SK-N-DZ (cell line): Measurements from ENCODE around the gene RPUSD2.
"Not testable (repeated sequence)": the region's sequence is repeated elsewhere in the genome, so short reads cannot be mapped to it uniquely, and the experiment has no call there.

Experiments
- DNase-seq: peaks from one replicate; pipeline ENCODE4 v3.0.0-alpha.2; 2015; ENCODE audit warnings: low spot score

Gene RPUSD2

GRCh38 chr15:40565333-40566238 is 3.5 kb upstream of the RPUSD2 start:
- no peak for DNase-seq

DNA sequence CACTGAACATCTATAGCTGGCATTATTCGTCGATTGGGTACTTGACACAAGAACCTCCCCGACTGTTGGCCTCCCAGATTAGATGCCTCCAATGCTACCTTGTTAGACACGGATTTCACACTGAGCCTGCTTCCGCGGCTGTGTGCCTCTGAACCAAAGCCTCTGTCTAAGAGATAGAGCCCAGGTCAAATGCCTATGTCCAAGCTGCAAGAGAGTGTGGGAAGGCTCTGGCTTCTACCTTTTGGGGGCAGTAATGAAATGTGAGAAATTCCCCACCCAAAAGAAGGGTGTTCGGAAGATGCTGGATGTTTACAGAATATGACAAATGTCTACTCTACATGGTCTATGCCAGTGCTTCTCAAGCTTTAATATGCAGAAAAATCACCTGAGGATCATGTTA is 2.0 kb upstream of the RPUSD2 start:
- DNase-seq = peak; percentile 44

GRCh38 chr15:40575113-40575512 is 6.0 kb downstream of the RPUSD2 start:
- DNase-seq = no peak

GRCh38 chr15:40576914-40577313 is 7.8 kb downstream of the RPUSD2 start:
- not testable (repeated sequence) for DNase-seq

DNA sequence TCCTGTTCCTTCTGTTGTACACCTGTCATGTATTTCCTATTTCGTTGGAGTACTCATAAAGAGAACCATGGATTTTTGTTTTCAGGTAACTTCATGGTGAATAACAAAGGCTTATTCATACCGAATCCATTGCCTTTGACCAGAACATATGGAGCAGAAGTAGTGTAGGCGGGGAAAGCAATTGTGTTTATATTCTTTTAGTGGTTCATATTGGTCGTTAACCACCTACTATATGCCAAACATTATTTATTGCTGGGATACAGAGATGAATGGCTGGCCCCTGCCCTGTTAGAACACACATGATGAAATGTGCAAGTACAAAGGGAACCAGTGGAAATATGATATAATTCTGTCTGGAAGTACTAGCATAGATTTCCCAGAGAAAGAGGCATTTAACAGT is 9.8 kb downstream of the RPUSD2 start:
- no peak for DNase-seq

GRCh38 chr15:40581796-40582195 is 12.7 kb downstream of the RPUSD2 start:
- DNase-seq = not testable (repeated sequence)

DNA sequence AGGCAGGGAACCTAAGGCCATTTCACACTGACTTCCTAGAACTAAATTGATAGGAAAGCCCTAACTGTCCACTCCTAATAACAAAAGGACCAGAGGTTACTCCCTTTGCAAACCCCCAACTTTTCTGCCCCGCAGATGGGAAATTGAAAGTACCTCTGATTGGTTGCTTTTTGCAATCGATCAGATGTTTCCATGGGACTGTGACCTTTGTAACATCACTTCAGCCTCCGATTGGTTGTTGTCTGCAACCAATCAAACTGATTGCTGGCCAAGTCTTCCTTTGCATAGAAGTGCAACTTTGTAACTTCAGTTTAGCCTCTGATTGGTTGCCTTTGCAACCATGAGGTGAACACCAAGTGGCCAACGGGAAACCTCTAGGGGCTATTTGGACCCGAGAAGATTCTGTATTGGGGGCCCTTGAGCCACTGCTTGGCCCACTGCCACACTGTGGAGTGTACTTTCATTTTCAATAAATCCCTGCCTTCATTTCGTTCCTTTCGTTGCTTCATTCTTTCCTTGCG is 13.7 kb downstream of the RPUSD2 start:
- no peak for DNase-seq

- DNase-seq = no peak
Observed at GRCh38 chr15:40584191-40584590, 15.1 kb downstream of the RPUSD2 start.

DNA sequence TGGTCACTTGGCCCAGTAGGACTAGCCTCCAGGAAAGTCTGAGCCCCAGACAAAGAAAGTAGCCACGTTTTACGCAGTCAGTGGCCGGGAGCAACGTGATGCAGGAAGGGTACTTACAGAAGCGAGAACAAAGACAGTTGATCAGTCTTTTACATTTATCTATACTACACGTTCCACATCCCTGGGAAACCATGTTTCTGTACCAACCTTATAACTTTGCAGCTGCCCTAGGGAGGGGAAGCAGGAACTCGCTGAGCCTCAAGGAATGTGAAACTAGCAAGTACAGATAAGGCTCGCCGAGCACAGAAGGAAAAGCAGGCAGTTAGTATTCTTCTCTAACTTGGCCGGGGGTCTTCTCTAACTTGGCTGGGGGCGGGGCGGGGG is 21.6 kb downstream of the RPUSD2 start:
- DNase-seq = peak; percentile 22

DNA sequence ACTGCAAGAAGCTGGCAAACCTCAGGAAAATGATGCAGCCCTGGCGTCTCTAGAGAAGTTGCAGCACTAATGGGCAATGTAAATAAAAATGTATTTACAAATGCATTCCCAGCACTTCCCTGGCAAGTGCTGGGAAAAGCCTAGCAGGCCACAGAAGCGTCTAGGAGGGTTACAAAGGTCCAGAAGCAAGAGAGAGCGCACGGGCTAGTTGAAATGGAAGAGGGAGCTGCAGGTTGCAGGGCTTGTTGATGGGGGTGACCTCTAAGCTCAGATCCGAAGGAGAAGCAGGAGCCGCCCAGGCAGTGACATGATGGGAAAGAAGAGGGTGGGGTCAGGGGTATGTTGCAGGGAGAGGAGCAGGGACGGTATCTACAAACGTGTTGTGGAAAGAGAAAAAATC is 22.3 kb downstream of the RPUSD2 start:
- peak; percentile 50 for DNase-seq

DNA sequence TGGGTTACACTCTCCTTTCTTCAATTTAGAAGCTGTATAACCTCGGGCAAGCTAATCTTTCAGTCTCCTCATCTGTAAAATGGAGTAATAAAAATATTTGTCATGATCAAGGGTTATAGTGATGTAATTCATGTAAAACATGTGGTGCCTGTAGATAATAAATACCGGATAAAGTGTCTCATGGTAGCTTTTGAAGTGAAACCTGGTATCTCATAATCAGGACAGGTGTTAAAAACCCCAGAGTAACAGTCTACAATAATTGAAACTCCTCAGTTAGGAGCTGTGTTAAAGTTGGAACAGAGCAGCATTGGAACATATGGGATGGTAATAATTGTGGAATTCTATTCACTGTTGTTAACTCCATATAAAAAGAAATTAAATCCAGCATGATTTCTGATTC is 24.1 kb downstream of the RPUSD2 start:
- DNase-seq = no peak

DNA sequence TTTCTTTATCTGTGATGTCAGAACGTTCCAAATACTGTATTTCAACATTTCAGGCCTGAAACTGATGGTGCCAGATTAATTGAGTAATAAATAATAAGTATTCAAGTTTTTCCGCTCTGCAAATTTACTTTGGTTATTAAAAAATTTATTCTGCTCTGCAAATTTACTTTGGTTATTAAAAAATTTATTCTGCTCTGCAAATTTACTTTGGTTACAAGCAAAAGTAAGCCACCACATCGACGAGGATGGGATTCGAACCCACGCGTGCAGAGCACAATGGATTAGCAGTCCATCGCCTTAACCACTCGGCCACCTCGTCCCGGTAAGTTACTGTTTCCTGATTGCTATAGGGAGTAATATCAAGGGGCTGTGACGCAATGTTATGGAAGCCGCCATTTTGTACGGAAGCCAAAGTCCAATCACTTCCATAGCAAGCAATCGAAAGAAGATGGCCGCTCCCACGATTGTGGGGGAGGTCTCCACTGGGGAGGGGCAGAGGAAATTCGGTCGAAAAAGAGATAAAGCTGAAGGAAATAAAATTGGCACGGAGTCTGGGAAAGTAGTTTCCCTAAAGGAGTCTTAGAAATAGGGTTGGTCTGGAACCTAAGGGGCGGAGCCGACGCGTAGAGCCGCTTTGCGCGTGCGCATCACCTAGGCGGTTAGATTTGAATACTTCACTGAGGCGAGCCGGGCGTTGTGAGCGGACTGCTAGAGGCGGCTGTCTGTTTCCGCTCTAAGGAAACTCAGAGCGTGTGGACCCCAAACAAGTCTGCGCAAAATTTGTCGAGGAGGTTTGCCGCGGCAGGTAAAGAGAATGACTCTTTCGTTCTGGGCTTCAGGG is 24.7 kb downstream of the RPUSD2 start, which contains the start of gene KNL1:
KNL1 (plus strand) TSS at position 662 of the 841 bp plus-strand sequence. CDS start 8,683 bp downstream, outside the sequence.
- DNase-seq = peak; percentile 97

DNA sequence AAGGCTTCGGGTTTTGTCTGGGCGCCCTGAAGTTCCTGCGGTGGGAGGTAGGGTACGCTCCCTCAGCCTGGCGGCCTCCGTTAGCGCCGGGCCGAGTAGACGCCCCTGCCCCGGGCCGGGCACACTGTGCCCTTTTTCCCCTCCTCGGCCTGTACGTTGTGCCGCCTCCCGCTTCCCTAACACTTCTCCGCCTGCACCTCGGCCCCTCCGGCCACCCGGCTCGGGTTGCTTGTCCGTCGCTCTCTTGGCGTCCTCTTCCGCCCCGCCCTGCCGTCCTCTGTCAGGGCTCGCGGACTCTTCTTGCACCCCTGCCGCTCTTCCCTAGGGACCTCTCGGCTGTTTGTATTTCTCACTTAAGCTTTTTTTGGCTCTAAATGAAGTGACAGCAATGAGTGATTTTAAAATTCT is 25.3 kb downstream of the RPUSD2 start:
- peak; percentile 74 for DNase-seq

- no peak for DNase-seq
Observed at GRCh38 chr15:40595219-40595618, 26.1 kb downstream of the RPUSD2 start.

DNA sequence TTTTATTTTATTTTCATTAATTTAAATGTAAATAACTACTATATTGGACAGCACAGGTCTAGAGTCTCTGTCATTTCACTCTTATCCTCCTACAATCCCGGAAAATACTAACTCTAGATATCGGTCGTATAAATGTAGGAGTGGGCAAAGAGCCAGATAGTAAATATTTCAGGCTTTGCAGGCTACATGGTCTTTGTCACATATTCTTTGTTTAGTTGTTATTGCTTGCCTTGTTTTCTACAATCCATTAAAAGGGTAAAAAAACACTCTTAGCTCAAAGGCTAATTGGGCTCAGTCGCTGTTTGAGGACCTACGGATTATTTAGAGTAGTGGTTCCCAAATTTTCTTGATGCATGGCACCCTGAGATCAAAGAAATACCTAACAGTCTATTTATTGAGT is 26.7 kb downstream of the RPUSD2 start:
- no peak for DNase-seq

GRCh38 chr15:40597024-40597423 is 27.9 kb downstream of the RPUSD2 start:
- no peak for DNase-seq

DNA sequence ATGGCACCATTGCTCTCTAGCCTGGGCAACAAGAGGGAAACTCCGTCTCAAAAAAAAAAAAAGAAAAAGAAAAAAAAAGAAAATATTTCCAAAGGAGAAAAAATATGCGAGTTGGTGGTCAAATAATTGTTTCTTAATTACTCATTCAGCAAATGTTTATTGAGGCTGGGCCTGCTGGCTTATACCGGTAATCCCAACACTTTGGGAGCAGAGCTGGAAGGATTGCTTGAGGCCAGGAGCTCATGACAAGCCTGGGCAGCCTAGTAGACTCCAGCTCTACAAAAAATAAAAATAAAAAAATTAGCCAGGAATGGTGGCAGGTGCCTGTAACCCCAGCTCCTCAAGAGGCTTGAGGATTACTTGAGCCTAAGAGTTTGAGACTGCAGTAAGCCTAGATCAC is 29.0 kb downstream of the RPUSD2 start:
- DNase-seq = no peak

- DNase-seq = no peak
Observed at GRCh38 chr15:40598672-40599071, 29.6 kb downstream of the RPUSD2 start.

DNA sequence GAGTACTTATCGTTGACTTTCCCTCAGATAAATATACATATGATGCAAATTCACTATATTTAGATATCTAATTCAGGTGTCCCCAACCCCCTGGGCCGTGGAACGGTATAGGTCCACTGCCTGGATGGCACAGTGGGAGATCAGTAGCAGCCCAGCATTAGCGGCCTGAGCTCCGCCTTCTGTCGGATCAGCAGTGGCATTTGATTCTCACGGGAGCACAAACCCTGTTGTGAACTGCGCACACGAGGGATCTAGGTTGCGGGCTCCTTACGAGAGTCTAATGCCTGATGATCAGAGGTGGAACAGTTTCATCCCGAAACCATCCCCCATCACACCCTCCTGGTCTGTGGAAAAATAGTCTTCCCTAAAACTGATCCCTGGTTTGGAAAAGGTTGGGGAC is 31.9 kb downstream of the RPUSD2 start:
- DNase-seq = no peak

GRCh38 chr15:40603935-40604334 is 34.8 kb downstream of the RPUSD2 start:
- no peak for DNase-seq

GRCh38 chr15:40613080-40613479 is 44.0 kb downstream of the RPUSD2 start:
- DNase-seq = no peak

GRCh38 chr15:40618023-40618422 is 48.9 kb downstream of the RPUSD2 start:
- no peak for DNase-seq
